DND-41 (cell line): ENCODE measurements around the gene ROCK2.

Experiments
- CTCF ChIP-seq: IDR thresholded peaks from 2 replicates; pipeline ENCODE4 v1.5.1; 2012; ENCODE audit warnings: borderline replicate concordance, low read length, moderate library complexity, mild to moderate bottlenecking; ENCODE audit not compliant: poor library complexity, severe bottlenecking; ENCODE audit errors: extremely low read depth
- EZH2 ChIP-seq: IDR thresholded peaks from 3 replicates; pipeline ENCODE4 v1.6.1; 2012; ENCODE audit warnings: borderline replicate concordance, low read depth, mild to moderate bottlenecking, moderate library complexity, low read length, inconsistent platforms; ENCODE audit not compliant: severe bottlenecking

DNA sequence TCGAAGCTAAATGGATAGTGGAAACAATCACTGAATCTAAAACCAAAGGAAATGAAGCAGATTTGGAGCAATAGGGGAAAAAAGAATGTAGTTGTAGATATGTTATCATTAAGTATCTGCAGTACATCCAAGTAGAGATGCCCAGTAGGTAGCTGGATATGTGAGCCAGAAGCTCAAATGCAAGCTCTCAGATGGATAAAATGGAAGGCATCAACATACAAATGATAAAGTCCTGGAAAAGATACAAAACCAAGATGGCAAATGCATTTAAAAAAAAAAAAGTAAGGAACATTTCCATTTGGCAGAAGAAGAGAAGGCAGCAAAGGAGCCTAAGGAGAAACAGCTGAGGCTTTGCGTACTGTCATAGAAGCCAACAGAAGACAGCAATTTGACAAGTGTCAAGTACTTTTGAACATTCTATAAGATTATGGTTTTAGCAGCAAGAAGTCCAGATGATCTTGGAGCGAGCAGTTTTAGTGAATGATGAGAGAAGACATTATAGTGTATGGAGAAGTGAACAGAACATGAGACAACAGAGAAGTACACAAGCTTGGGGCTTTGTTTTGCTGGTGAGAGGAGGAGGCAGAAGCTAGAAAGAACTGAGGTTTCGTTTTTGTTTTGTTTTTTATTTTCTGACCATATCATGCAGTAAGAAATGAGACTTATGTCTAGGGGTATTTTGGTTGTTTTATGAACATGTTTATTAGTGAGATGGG is 18.3 kb downstream of the ROCK2 start:
- TF ChIP-seq CTCF = no peak
- no peak for TF ChIP-seq EZH2
